CD4-positive, alpha-beta T cell (primary cell): ENCODE measurements around the gene KLC1. TPM values are rescaled to one million over a fixed set of nuclear protein-coding genes. Genes with fewer than 3 reads are reported as not detected.

ENCODE experiments used
- ATAC-seq: fragments of 200-7000 bp; cut with Tn5 transposase; one replicate; pipeline ENCODE4 v1.10.0; 2022; ENCODE audit warnings: mild to moderate bottlenecking; ENCODE audit not compliant: poor library complexity
- CTCF ChIA-PET: fragments of 350-600 bp; sonication (Branson Sonifier 250); formaldehyde crosslinking; loops from one replicate; lab custom pipeline; 2021; ENCODE audit warnings: antibody characterized with exemption, inconsistent platforms; lab: Charles Lee
- POLR2A ChIA-PET: fragments of 350-600 bp; sonication (Branson Sonifier 250); formaldehyde crosslinking; loops from one replicate; lab custom pipeline; 2021; ENCODE audit warnings: antibody characterized with exemption, inconsistent platforms; lab: Charles Lee
- DNase-seq, 14 experiments: peaks; one replicate each; pipeline ENCODE4 v3.0.0-alpha.2; 2013 to 2020; ENCODE audit warnings: mixed read lengths in 2 of 14
- H3K27ac ChIP-seq, 2 donors: one replicate each; pipeline versions ENCODE4 v1.5.1 to v1.7.0; 2013; ENCODE audit warnings: low read length in 2 of 2, low read depth in 1 of 2, mild to moderate bottlenecking in 1 of 2
- H3K27me3 ChIP-seq, 2 experiments: 1 replicate in 1 of 2; 2 replicates in 1 of 2; pipeline versions ENCODE4 v1.6.1 to v1.7.0; 2013; ENCODE audit warnings: low read length in 2 of 2, control low read depth in 1 of 2, mild to moderate bottlenecking in 1 of 2, moderate library complexity in 1 of 2; ENCODE audit not compliant: insufficient read depth in 2 of 2, control insufficient read depth in 1 of 2
- H3K36me3 ChIP-seq: one replicate; pipeline ENCODE4 v1.6.1; 2013; ENCODE audit warnings: low read length, control low read depth; ENCODE audit not compliant: insufficient read depth
- H3K4me1 ChIP-seq: one replicate; pipeline ENCODE4 v1.6.1; 2013; ENCODE audit warnings: low read length, control low read depth; ENCODE audit not compliant: insufficient read depth
- H3K4me3 ChIP-seq: one replicate; pipeline ENCODE4 v1.5.1; 2013; ENCODE audit warnings: mild to moderate bottlenecking, low read length, moderate library complexity
- H3K9me3 ChIP-seq, 2 experiments: 1 replicate in 1 of 2; 2 replicates in 1 of 2; pipeline versions ENCODE4 v1.6.1 to v1.7.0; 2013; ENCODE audit warnings: low read length in 2 of 2, mild to moderate bottlenecking in 2 of 2, control low read depth in 1 of 2, moderate library complexity in 1 of 2; ENCODE audit not compliant: control insufficient read depth in 1 of 2, insufficient read depth in 1 of 2
- H3K27ac Mint-ChIP-seq: one replicate; pipeline ENCODE4 v1.8.0; 2020; ENCODE audit warnings: mixed read lengths
- H3K27me3 Mint-ChIP-seq: one replicate; pipeline ENCODE4 v1.8.0; 2021; ENCODE audit warnings: mixed read lengths
- H3K36me3 Mint-ChIP-seq: one replicate; pipeline ENCODE4 v1.8.0; 2021; ENCODE audit warnings: low read depth, mixed read lengths
- H3K4me1 Mint-ChIP-seq: one replicate; pipeline ENCODE4 v1.8.0; 2021; ENCODE audit warnings: low read depth, mixed read lengths
- H3K4me3 Mint-ChIP-seq: one replicate; pipeline ENCODE4 v1.8.0; 2020; ENCODE audit warnings: mild to moderate bottlenecking, mixed read lengths
- H3K9me3 Mint-ChIP-seq: one replicate; pipeline ENCODE4 v1.8.0; 2020; ENCODE audit warnings: mixed read lengths
- intact Hi-C, 2 experiments: fragments of 100-400 bp; cut with DNase I in 1 of 2; cut with micrococcal nuclease in 1 of 2; formaldehyde crosslinking; loops; one replicate each; pipeline versions ENCODE4 v1.15.1 to v1.9.0; 2023 to 2025; cut with DNase I, micrococcal nuclease
- total RNA-seq, 174 experiments: library from RNA in 2 of 174; stranded (reverse) in 2 of 174; gene quantifications; one replicate each; pipeline ENCODE4 v1.2.3 and lab custom pipeline; 2021 to 2026
- TF ChIP-seq, protein P1 (sequence below): fragments of 200-600 bp; IDR thresholded peaks from one replicate; pipeline ENCODE4 v1.8.0; 2022; ENCODE audit warnings: antibody characterized with exemption, mild to moderate bottlenecking

KLC1 gene
- total RNA-seq, 2 experiments from 2014 or later: 111 to 119 TPM

DNA sequence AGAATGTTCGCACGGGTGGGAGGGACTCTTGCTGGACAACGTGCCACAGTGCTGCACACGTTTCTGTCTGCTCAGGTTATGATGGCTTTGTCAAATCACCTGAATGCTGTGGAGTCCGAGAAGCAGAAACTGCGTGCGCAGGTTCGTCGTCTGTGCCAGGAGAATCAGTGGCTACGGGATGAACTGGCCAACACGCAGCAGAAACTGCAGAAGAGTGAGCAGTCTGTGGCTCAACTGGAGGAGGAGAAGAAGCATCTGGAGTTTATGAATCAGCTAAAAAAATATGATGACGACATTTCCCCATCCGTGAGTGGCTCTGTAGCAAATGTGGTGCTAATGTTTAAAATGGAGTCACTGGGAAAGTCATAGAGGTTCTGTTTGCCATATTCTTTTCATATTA is 28.5 kb downstream of the KLC1 start:
- peaks cover 76% of the 10 kb centered on the region for H3K36me3 Mint-ChIP-seq
- no peak for DNase-seq
- no peak overlapping the region for H3K27ac ChIP-seq
- peaks cover 3% of the 10 kb centered on the region for H3K4me1 ChIP-seq
- peaks cover 8% of the 10 kb centered on the region for H3K4me1 Mint-ChIP-seq
- H3K9me3 ChIP-seq: no peaks in the 10 kb centered on the region
- no peak overlapping the region for H3K27ac Mint-ChIP-seq
- H3K27me3 ChIP-seq: no peaks in the 10 kb centered on the region
- ChIA-PET POLR2A (no interaction called here), CTCF (no interaction called here)
- intact Hi-C loops: no loop called here
- H3K4me3 Mint-ChIP-seq: no peak overlapping the region
- TF ChIP-seq, protein P1, sequence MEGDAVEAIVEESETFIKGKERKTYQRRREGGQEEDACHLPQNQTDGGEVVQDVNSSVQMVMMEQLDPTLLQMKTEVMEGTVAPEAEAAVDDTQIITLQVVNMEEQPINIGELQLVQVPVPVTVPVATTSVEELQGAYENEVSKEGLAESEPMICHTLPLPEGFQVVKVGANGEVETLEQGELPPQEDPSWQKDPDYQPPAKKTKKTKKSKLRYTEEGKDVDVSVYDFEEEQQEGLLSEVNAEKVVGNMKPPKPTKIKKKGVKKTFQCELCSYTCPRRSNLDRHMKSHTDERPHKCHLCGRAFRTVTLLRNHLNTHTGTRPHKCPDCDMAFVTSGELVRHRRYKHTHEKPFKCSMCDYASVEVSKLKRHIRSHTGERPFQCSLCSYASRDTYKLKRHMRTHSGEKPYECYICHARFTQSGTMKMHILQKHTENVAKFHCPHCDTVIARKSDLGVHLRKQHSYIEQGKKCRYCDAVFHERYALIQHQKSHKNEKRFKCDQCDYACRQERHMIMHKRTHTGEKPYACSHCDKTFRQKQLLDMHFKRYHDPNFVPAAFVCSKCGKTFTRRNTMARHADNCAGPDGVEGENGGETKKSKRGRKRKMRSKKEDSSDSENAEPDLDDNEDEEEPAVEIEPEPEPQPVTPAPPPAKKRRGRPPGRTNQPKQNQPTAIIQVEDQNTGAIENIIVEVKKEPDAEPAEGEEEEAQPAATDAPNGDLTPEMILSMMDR: no peak
- peaks cover 85% of the 10 kb centered on the region for H3K36me3 ChIP-seq
- H3K27me3 Mint-ChIP-seq: no peaks in the 10 kb centered on the region
- H3K9me3 Mint-ChIP-seq: no peaks in the 10 kb centered on the region
- no peak overlapping the region for H3K4me3 ChIP-seq
- no peak for ATAC-seq

DNA sequence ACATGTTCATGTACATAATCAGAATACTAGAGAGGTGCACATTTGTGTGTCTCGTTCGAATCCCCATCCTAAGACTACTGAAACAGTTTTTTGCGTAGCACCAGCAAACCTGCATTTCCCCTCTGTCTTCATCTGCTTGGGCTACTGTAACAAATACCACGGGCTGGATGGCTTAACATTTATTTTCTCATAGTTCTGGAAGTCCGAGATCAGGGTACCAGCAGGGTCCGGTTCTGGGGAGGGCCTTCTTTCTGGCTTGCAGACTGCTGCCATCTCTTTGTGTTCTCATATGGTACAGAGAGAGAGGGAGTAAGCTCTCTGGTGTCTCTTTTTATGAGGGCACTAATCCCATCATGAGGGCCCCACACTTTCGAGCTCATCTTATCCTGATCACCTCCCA is 30.6 kb downstream of the KLC1 start:
- Mint-ChIP-seq H3K27ac (no peak overlapping the region), H3K9me3 (no peaks in the 10 kb centered on the region), H3K4me1 (no peaks in the 10 kb centered on the region), H3K4me3 (no peak overlapping the region), H3K36me3 (peaks cover 79% of the 10 kb centered on the region), H3K27me3 (no peaks in the 10 kb centered on the region)
- ChIA-PET CTCF (no interaction called here), POLR2A (no interaction called here)
- Histone ChIP-seq H3K4me3 (no peak overlapping the region), H3K9me3 (no peaks in the 10 kb centered on the region), H3K27ac (no peak overlapping the region), H3K27me3 (no peaks in the 10 kb centered on the region), H3K4me1 (no peaks in the 10 kb centered on the region), H3K36me3 (peaks cover 81% of the 10 kb centered on the region)
- ATAC-seq: no peak
- TF ChIP-seq, protein P1: no peak
- intact Hi-C loops: no loop called here
- no peak for DNase-seq

DNA sequence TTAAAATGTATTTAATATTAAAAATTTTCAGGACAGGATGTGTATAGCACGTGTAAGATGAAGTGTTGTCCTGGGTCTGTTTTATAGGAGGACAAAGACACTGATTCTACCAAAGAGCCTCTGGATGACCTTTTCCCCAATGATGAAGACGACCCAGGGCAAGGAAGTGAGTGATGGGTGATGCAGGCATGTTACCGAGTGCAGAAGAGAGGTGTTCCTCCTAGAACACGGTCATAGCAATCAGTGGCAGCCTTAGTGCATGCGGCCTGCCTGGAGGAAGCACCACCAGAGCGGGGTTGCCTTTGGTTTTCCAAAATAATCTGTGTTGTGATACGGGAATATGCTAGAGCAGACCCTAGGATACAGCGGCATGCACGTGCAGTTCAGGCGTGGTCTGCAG is 33.0 kb downstream of the KLC1 start:
- no peaks in the 10 kb centered on the region for H3K4me1 Mint-ChIP-seq
- H3K36me3 Mint-ChIP-seq: peaks cover 80% of the 10 kb centered on the region
- Histone ChIP-seq H3K27ac (no peak overlapping the region), H3K4me1 (no peaks in the 10 kb centered on the region), H3K27me3 (no peaks in the 10 kb centered on the region), H3K36me3 (peaks cover 64% of the 10 kb centered on the region), H3K9me3 (no peaks in the 10 kb centered on the region), H3K4me3 (no peak overlapping the region)
- POLR2A ChIA-PET: no interaction called here
- no peak overlapping the region for H3K27ac Mint-ChIP-seq
- CTCF ChIA-PET: no interaction called here
- no peaks in the 10 kb centered on the region for H3K27me3 Mint-ChIP-seq
- intact Hi-C loops: no loop called here
- ATAC-seq: no peak
- TF ChIP-seq, protein P1: no peak
- H3K9me3 Mint-ChIP-seq: no peaks in the 10 kb centered on the region
- H3K4me3 Mint-ChIP-seq: no peak overlapping the region
- DNase-seq: no peak
